ENCODE data around the gene PAIP2.
"Not testable (repeated sequence)": the region's sequence is repeated elsewhere in the genome, so short reads cannot be mapped to it uniquely, and the experiment has no call there.

PAIP2 gene

DNA sequence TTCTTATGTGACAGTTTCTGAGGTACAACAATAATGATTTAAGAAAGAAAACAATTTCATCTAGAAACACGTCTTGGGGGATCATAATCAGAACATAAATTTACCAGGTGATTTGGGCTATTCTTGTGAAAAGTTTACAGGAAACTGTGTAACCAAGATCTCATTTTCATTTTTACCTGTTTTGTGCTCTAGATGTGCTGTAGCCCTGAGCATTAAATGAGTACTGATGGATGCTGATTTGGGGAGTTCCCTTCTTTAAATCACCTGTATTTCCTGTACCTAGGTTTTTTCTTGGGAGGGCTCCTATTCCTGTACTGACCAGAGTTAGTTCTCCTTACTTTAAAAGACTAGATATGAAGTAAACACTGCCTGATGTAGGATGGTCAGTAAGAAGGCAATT is 35.5 kb upstream of the PAIP2 start:
- Histone ChIP-seq H3F3A (ENCODE audit: insufficient read depth, low read length) (no peaks in the 10 kb centered on the region), H3K27me3 (ENCODE audit: insufficient read depth, low read length) (no peaks in the 10 kb centered on the region)
- no peak for TF ChIP-seq EZH2 (IDR thresholded peaks at IDR 0.05; ENCODE audit: borderline replicate concordance, low read length)
- no peak for TF ChIP-seq CTCF (IDR thresholded peaks at IDR 0.05; ENCODE audit: low read length)

GRCh38 chr5:139306628-139307379 is 34.9 kb upstream of the PAIP2 start:
- H3K27me3 ChIP-seq (ENCODE audit: insufficient read depth, low read length), result no peaks in the 10 kb centered on the region
- H3K79me2 ChIP-seq (ENCODE audit: insufficient read depth, low read length), result peaks cover 100% of the 10 kb centered on the region
- no peaks in the 10 kb centered on the region for H3K9me2 ChIP-seq (ENCODE audit: low read depth, low read length)
- H3K4me1 ChIP-seq (ENCODE audit: insufficient read depth, low read length, severe bottlenecking), result peaks cover 67% of the 10 kb centered on the region
- no peak overlapping the region for H2AFZ ChIP-seq (ENCODE audit: low read length)
- peaks cover 32% of the 10 kb centered on the region for H3K36me3 ChIP-seq (ENCODE audit: insufficient read depth, low read length)
- peaks cover 25% of the 10 kb centered on the region; the same call in 1 of the 2 replicates for H4K20me1 ChIP-seq (ENCODE audit: insufficient read depth, low read length)
- H3F3A ChIP-seq (ENCODE audit: insufficient read depth, low read length), result no peaks in the 10 kb centered on the region
- H3K9me3 ChIP-seq (ENCODE audit: low read length), result no peaks in the 10 kb centered on the region
- no peak overlapping the region for H3K27ac ChIP-seq (ENCODE audit: low read depth, low read length, poor library complexity, severe bottlenecking)
- H3K4me3 ChIP-seq (ENCODE audit: low read depth, low read length, poor library complexity, severe bottlenecking), result no peak overlapping the region
- TF ChIP-seq EZH2 (IDR thresholded peaks at IDR 0.05; ENCODE audit: borderline replicate concordance, low read length) (no peak), CTCF (IDR thresholded peaks at IDR 0.05; ENCODE audit: low read length) (no peak)
- no peak overlapping the region for H3K9ac ChIP-seq (ENCODE audit: low read length)
- H3K4me2 ChIP-seq (ENCODE audit: low read length), result no peak overlapping the region; the same call in 1 of the 2 replicates

More for the DNA sequence above, 35.5 kb upstream of the PAIP2 start:
- Histone ChIP-seq H2AFZ (ENCODE audit: low read length) (no peak overlapping the region), H3K27ac (ENCODE audit: low read depth, low read length, poor library complexity, severe bottlenecking) (no peak overlapping the region), H4K20me1 (ENCODE audit: insufficient read depth, low read length) (peaks cover 24% of the 10 kb centered on the region; the same call in 1 of the 2 replicates), H3K4me2 (ENCODE audit: low read length) (peak overlapping the region; percentile 10; the same call in 1 of the 2 replicates), H3K9ac (ENCODE audit: low read length) (no peak overlapping the region), H3K9me2 (ENCODE audit: low read depth, low read length) (no peaks in the 10 kb centered on the region), H3K4me1 (ENCODE audit: insufficient read depth, low read length, severe bottlenecking) (peaks cover 73% of the 10 kb centered on the region), H3K9me3 (ENCODE audit: low read length) (no peaks in the 10 kb centered on the region), H3K4me3 (ENCODE audit: low read depth, low read length, poor library complexity, severe bottlenecking) (no peak overlapping the region), H3K79me2 (ENCODE audit: insufficient read depth, low read length) (peaks cover 100% of the 10 kb centered on the region), H3K36me3 (ENCODE audit: insufficient read depth, low read length) (peaks cover 34% of the 10 kb centered on the region)

DNA sequence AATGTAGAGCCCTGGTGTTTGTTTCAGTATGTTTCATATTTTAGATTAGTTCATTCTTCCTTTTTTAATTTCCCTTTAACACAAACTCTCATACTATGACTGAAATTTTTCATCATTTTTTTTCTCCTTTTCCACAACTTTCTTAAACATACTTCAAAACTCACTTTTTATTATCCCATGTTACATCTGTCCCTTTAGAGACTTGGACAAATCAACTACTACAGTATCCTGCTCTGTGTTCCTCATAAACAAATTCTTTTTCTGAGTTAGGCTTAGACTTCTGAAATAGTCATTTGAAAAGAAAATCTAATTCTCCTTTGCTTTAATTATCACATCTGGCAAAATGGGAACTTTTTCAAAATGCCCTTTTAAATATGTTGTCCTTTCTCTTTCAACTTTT is 32.9 kb upstream of the PAIP2 start:
- no peak overlapping the region for H3K9ac ChIP-seq (ENCODE audit: low read length)
- H3K27me3 ChIP-seq (ENCODE audit: insufficient read depth, low read length), result no peaks in the 10 kb centered on the region
- H4K20me1 ChIP-seq (ENCODE audit: insufficient read depth, low read length), result peaks cover 22% of the 10 kb centered on the region; the same call in 1 of the 2 replicates
- no peak overlapping the region for H3K4me2 ChIP-seq (ENCODE audit: low read length)
- H3K79me2 ChIP-seq (ENCODE audit: insufficient read depth, low read length), result peaks cover 100% of the 10 kb centered on the region
- no peaks in the 10 kb centered on the region for H3K9me2 ChIP-seq (ENCODE audit: low read depth, low read length)
- no peak overlapping the region for H3K4me3 ChIP-seq (ENCODE audit: low read depth, low read length, poor library complexity, severe bottlenecking)
- no peak overlapping the region for H3K27ac ChIP-seq (ENCODE audit: low read depth, low read length, poor library complexity, severe bottlenecking)
- no peak overlapping the region for H2AFZ ChIP-seq (ENCODE audit: low read length)
- H3K36me3 ChIP-seq (ENCODE audit: insufficient read depth, low read length), result peaks cover 34% of the 10 kb centered on the region
- H3K4me1 ChIP-seq (ENCODE audit: insufficient read depth, low read length, severe bottlenecking), result peaks cover 48% of the 10 kb centered on the region
- H3K9me3 ChIP-seq (ENCODE audit: low read length), result no peaks in the 10 kb centered on the region
- TF ChIP-seq EZH2 (IDR thresholded peaks at IDR 0.05; ENCODE audit: borderline replicate concordance, low read length), result no peak
- TF ChIP-seq CTCF (IDR thresholded peaks at IDR 0.05; ENCODE audit: low read length), result no peak
- H3F3A ChIP-seq (ENCODE audit: insufficient read depth, low read length), result no peaks in the 10 kb centered on the region

- H3K4me2 ChIP-seq (ENCODE audit: low read length); H3K27me3 ChIP-seq (ENCODE audit: insufficient read depth, low read length); H3K27ac ChIP-seq (ENCODE audit: low read depth, low read length, poor library complexity, severe bottlenecking); H3K9ac ChIP-seq (ENCODE audit: low read length); H3K9me2 ChIP-seq (ENCODE audit: low read depth, low read length); H2AFZ ChIP-seq (ENCODE audit: low read length); H3K4me3 ChIP-seq (ENCODE audit: low read depth, low read length, poor library complexity, severe bottlenecking); H3K9me3 ChIP-seq (ENCODE audit: low read length); H3F3A ChIP-seq (ENCODE audit: insufficient read depth, low read length): not testable (repeated sequence)
- H4K20me1 ChIP-seq (ENCODE audit: insufficient read depth, low read length), result peaks cover 27% of the 10 kb centered on the region
- H3K36me3 ChIP-seq (ENCODE audit: insufficient read depth, low read length), result peaks cover 54% of the 10 kb centered on the region
- peaks cover 28% of the 10 kb centered on the region for H3K4me1 ChIP-seq (ENCODE audit: insufficient read depth, low read length, severe bottlenecking)
- peaks cover 100% of the 10 kb centered on the region for H3K79me2 ChIP-seq (ENCODE audit: insufficient read depth, low read length)
Observed at GRCh38 chr5:139310715-139311186, 30.9 kb upstream of the PAIP2 start.
